Measurements from ENCODE around the gene KCNJ14.

- TF ChIP-seq USF2 (IDR thresholded peaks at IDR 0.05; ENCODE audit: borderline replicate concordance, low read depth, low read length) (no peak), TAF1 (IDR thresholded peaks at IDR 0.05; ENCODE audit: borderline replicate concordance, low read depth, low read length) (no peak), POLR2AphosphoS5 (IDR thresholded peaks at IDR 0.05; ENCODE audit: low read depth, low read length) (no peak), EP300 (IDR thresholded peaks at IDR 0.05; ENCODE audit: borderline replicate concordance in 1 of 2, low read depth in 1 of 2, low read length in 1 of 2) (no peak), CTCF (IDR thresholded peaks at IDR 0.05) (no peak), EZH2phosphoT487 (IDR thresholded peaks at IDR 0.05; ENCODE audit: borderline replicate concordance, low read depth) (no peak), SMC3 (IDR thresholded peaks at IDR 0.05; ENCODE audit: low read depth, low read length) (no peak), GABPA (IDR thresholded peaks at IDR 0.05; ENCODE audit: low read depth) (no peak), GATA2 (CRISPR knock-in tag; IDR thresholded peaks at IDR 0.05) (no peak)
Observed at GRCh38 chr19:48498595-48499311, 43.4 kb downstream of the KCNJ14 start.

Measured in SK-N-SH (cell line).